DOHH2 (cell line): ENCODE measurements around the gene DLEC1.

ENCODE experiments used
- H3F3A ChIP-seq: fragments of 200-600 bp; sonication (generic), shearing (Covaris generic); 2 replicates; pipeline ENCODE4 v1.6.0; 2016; ENCODE audit warnings: antibody characterized with exemption, mild to moderate bottlenecking; ENCODE audit not compliant: control insufficient read depth, insufficient read depth
- H3K27ac ChIP-seq: fragments of 200-600 bp; sonication (generic); 2 replicates; pipeline ENCODE4 v1.5.1; 2014; ENCODE audit warnings: low read depth, mild to moderate bottlenecking, low read length, moderate library complexity
- H3K27me3 ChIP-seq: fragments of 200-600 bp; sonication (generic); 2 replicates; pipeline ENCODE4 v1.6.1; 2014; ENCODE audit warnings: mild to moderate bottlenecking, low read length, mixed read lengths; ENCODE audit not compliant: control insufficient read depth
- H3K36me3 ChIP-seq: fragments of 200-600 bp; sonication (generic); 2 replicates; pipeline ENCODE4 v1.6.1; 2014; ENCODE audit warnings: mild to moderate bottlenecking, low read length, moderate library complexity, mixed read lengths; ENCODE audit not compliant: control insufficient read depth
- H3K4me1 ChIP-seq: fragments of 200-600 bp; sonication (generic); 2 replicates; pipeline ENCODE4 v1.6.1; 2014; ENCODE audit warnings: mild to moderate bottlenecking, low read length, mixed read lengths; ENCODE audit not compliant: control insufficient read depth
- H3K4me2 ChIP-seq: fragments of 200-600 bp; sonication (generic); 2 replicates; pipeline ENCODE4 v1.6.0; 2014; ENCODE audit warnings: mild to moderate bottlenecking, low read length, moderate library complexity
- H3K4me3 ChIP-seq: fragments of 200-600 bp; sonication (generic); 2 replicates; pipeline ENCODE4 v1.5.1; 2014; ENCODE audit warnings: mild to moderate bottlenecking, low read length, mixed read lengths
- H3K79me2 ChIP-seq: fragments of 200-600 bp; sonication (generic); 2 replicates; pipeline ENCODE4 v1.6.1; 2014; ENCODE audit warnings: mild to moderate bottlenecking, low read length, mixed read lengths; ENCODE audit not compliant: control insufficient read depth
- H3K9me2 ChIP-seq: fragments of 200-600 bp; sonication (generic); replicated peaks from 2 replicates; pipeline ENCODE4 v1.6.1; 2014; ENCODE audit warnings: mild to moderate bottlenecking, low read length, mixed read lengths; ENCODE audit not compliant: control insufficient read depth
- H3K9me3 ChIP-seq: fragments of 200-600 bp; sonication (generic); 2 replicates; pipeline ENCODE4 v1.6.1; 2014; ENCODE audit warnings: antibody characterized with exemption, low read length, mixed read lengths; ENCODE audit not compliant: control insufficient read depth, insufficient read depth
- H4K20me1 ChIP-seq: fragments of 200-600 bp; sonication (generic); 2 replicates; pipeline ENCODE4 v1.6.0; 2014; ENCODE audit warnings: low read depth, mild to moderate bottlenecking, antibody characterized with exemption, low read length, moderate library complexity; ENCODE audit not compliant: control insufficient read depth, insufficient read depth
- EZH2phosphoT487 ChIP-seq: fragments of 200-600 bp; sonication (generic); IDR thresholded peaks from 2 replicates; pipeline ENCODE4 v1.6.1; 2017; ENCODE audit warnings: borderline replicate concordance, mild to moderate bottlenecking, antibody characterized with exemption, low read length, moderate library complexity, mixed read lengths
- TF ChIP-seq, protein P1 (sequence below): fragments of 200-600 bp; sonication (generic); IDR thresholded peaks from one replicate; pipeline ENCODE4 v1.5.1; 2014; ENCODE audit warnings: antibody characterized with exemption, mild to moderate bottlenecking, low read depth, low read length; ENCODE audit not compliant: poor library complexity, severe bottlenecking

DLEC1 gene

GRCh38 chr3:38163117-38163840 lies 124.3 kb downstream of the DLEC1 start:
- Histone ChIP-seq H3K27me3 (no peaks in the 10 kb centered on the region), H3K27ac (no peak overlapping the region), H3K9me2 (no peaks in the 10 kb centered on the region), H3K36me3 (peaks cover 9% of the 10 kb centered on the region), H3K4me2 (peak overlapping the region; percentile 88), H3K9me3 (no peaks in the 10 kb centered on the region), H3F3A (peaks cover 13% of the 10 kb centered on the region), H3K4me3 (peak overlapping the region; percentile 94; the same call in 1 of the 2 replicates), H3K79me2 (peaks cover 36% of the 10 kb centered on the region), H3K4me1 (peaks cover 40% of the 10 kb centered on the region), H4K20me1 (no peaks in the 10 kb centered on the region)
- no peak for TF ChIP-seq EZH2phosphoT487
- TF ChIP-seq, protein P1, sequence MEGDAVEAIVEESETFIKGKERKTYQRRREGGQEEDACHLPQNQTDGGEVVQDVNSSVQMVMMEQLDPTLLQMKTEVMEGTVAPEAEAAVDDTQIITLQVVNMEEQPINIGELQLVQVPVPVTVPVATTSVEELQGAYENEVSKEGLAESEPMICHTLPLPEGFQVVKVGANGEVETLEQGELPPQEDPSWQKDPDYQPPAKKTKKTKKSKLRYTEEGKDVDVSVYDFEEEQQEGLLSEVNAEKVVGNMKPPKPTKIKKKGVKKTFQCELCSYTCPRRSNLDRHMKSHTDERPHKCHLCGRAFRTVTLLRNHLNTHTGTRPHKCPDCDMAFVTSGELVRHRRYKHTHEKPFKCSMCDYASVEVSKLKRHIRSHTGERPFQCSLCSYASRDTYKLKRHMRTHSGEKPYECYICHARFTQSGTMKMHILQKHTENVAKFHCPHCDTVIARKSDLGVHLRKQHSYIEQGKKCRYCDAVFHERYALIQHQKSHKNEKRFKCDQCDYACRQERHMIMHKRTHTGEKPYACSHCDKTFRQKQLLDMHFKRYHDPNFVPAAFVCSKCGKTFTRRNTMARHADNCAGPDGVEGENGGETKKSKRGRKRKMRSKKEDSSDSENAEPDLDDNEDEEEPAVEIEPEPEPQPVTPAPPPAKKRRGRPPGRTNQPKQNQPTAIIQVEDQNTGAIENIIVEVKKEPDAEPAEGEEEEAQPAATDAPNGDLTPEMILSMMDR = peak; percentile 32

GRCh38 chr3:38163841-38164642 lies 125.0 kb downstream of the DLEC1 start:
- peaks cover 13% of the 10 kb centered on the region for H3F3A ChIP-seq
- H3K4me3 ChIP-seq = peak overlapping the region; percentile 94
- H3K9me2 ChIP-seq = no peaks in the 10 kb centered on the region
- H3K4me1 ChIP-seq = peaks cover 48% of the 10 kb centered on the region
- H3K4me2 ChIP-seq = peak overlapping the region; percentile 88
- TF ChIP-seq, protein P1 = peak; percentile 30
- TF ChIP-seq EZH2phosphoT487 = no peak
- H3K9me3 ChIP-seq = no peaks in the 10 kb centered on the region
- H3K79me2 ChIP-seq = peaks cover 43% of the 10 kb centered on the region
- H3K27me3 ChIP-seq = no peaks in the 10 kb centered on the region
- no peaks in the 10 kb centered on the region for H4K20me1 ChIP-seq
- peaks cover 9% of the 10 kb centered on the region for H3K36me3 ChIP-seq
- peak overlapping the region; percentile 83 for H3K27ac ChIP-seq

DNA sequence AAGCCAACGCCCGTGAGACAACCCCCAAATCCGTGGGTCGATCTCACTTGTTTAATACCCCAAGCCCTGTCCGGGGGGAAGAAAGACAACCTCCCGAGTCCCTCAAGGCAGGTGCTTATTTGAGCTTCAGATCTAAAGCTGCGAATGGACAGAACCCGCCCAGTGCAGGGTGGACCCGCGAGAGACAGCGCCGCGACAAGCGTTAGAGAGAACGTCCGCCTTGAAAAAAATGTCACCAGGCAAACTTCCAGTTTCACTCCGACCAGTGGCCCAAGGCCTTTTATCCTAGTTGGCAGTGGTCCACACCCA lies 125.6 kb downstream of the DLEC1 start:
- no peaks in the 10 kb centered on the region for H3K9me3 ChIP-seq
- no peaks in the 10 kb centered on the region for H4K20me1 ChIP-seq
- TF ChIP-seq EZH2phosphoT487 = no peak
- TF ChIP-seq, protein P1 = peak; percentile 4
- peak overlapping the region; percentile 94 for H3K4me3 ChIP-seq
- peaks cover 9% of the 10 kb centered on the region for H3K36me3 ChIP-seq
- no peaks in the 10 kb centered on the region for H3K9me2 ChIP-seq
- H3F3A ChIP-seq = peaks cover 13% of the 10 kb centered on the region
- H3K4me2 ChIP-seq = peak overlapping the region; percentile 88
- peak overlapping the region; percentile 83 for H3K27ac ChIP-seq
- H3K4me1 ChIP-seq = peaks cover 50% of the 10 kb centered on the region
- no peaks in the 10 kb centered on the region for H3K27me3 ChIP-seq
- peaks cover 49% of the 10 kb centered on the region for H3K79me2 ChIP-seq
